ENCODE data around the gene ZBTB7A.

Gene ZBTB7A

DNA sequence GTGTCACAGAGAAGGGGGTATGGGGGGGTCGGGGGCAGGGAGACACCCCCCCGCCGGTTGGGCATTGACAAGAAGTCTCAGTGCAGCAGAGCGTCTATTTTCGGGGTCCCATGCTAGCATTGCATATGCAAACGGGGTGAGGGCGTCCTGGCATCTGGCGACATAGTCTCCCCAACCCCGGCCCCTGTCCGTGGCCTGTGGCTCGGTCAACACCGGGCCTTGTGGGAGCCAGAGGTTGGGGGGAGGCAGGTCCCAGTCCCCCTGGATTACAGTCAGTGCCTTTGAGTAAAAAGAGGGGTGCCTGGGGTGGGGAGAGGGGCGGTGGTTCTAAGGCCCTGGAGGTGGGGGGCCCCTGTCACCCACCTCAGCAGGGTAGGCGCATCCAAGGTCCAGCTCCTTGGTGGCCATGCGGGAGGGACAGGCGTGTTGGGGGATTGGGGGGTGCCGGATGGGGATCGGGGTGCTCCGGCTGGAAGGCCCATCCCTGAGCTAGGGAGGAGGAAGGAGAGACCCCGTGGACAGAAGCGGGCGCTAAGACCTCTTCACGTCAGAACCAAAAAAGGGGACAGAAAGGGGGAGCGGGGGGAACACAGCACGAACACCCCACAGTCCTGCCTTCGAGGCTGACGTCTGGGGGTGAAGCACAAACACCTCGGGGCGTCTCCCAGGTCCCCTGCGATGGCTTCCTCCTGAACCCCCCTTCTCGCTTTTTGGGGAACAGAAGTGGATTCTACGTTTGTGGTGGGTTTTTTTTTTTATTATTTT is 20.9 kb downstream of the ZBTB7A start:
- TF ChIP-seq USF1 (IDR thresholded peaks at IDR 0.05): no peak
- no peak for TF ChIP-seq TCF12 (IDR thresholded peaks at IDR 0.05; ENCODE audit: low read depth)
- no peak for TF ChIP-seq MAX (IDR thresholded peaks at IDR 0.05)
- no peak for TF ChIP-seq NFIC (IDR thresholded peaks at IDR 0.05)
- no peak for TF ChIP-seq EGR1 (IDR thresholded peaks at IDR 0.05)
- TF ChIP-seq, protein P1, sequence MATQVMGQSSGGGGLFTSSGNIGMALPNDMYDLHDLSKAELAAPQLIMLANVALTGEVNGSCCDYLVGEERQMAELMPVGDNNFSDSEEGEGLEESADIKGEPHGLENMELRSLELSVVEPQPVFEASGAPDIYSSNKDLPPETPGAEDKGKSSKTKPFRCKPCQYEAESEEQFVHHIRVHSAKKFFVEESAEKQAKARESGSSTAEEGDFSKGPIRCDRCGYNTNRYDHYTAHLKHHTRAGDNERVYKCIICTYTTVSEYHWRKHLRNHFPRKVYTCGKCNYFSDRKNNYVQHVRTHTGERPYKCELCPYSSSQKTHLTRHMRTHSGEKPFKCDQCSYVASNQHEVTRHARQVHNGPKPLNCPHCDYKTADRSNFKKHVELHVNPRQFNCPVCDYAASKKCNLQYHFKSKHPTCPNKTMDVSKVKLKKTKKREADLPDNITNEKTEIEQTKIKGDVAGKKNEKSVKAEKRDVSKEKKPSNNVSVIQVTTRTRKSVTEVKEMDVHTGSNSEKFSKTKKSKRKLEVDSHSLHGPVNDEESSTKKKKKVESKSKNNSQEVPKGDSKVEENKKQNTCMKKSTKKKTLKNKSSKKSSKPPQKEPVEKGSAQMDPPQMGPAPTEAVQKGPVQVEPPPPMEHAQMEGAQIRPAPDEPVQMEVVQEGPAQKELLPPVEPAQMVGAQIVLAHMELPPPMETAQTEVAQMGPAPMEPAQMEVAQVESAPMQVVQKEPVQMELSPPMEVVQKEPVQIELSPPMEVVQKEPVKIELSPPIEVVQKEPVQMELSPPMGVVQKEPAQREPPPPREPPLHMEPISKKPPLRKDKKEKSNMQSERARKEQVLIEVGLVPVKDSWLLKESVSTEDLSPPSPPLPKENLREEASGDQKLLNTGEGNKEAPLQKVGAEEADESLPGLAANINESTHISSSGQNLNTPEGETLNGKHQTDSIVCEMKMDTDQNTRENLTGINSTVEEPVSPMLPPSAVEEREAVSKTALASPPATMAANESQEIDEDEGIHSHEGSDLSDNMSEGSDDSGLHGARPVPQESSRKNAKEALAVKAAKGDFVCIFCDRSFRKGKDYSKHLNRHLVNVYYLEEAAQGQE (IDR thresholded peaks at IDR 0.05; ENCODE audit: low read depth): no peak
- TF ChIP-seq RAD21 (IDR thresholded peaks at IDR 0.05; ENCODE audit: low read depth): no peak
- TF ChIP-seq ZBTB7A (IDR thresholded peaks at IDR 0.05; ENCODE audit: low read depth): no peak
- TF ChIP-seq YY1 (IDR thresholded peaks at IDR 0.05; ENCODE audit: low read depth): no peak
- no peak for TF ChIP-seq EP300 (IDR thresholded peaks at IDR 0.05; ENCODE audit: borderline replicate concordance)
- no peak for TF ChIP-seq CEBPB (IDR thresholded peaks at IDR 0.05)
- no peak for TF ChIP-seq FOXM1 (IDR thresholded peaks at IDR 0.05; ENCODE audit: borderline replicate concordance, low read depth)
- TF ChIP-seq TAF1 (IDR thresholded peaks at IDR 0.05; ENCODE audit: low read depth): no peak
- no peak for TF ChIP-seq TEAD4 (IDR thresholded peaks at IDR 0.05)
- no peak for TF ChIP-seq CREB1 (IDR thresholded peaks at IDR 0.05; ENCODE audit: low read depth)

DNA sequence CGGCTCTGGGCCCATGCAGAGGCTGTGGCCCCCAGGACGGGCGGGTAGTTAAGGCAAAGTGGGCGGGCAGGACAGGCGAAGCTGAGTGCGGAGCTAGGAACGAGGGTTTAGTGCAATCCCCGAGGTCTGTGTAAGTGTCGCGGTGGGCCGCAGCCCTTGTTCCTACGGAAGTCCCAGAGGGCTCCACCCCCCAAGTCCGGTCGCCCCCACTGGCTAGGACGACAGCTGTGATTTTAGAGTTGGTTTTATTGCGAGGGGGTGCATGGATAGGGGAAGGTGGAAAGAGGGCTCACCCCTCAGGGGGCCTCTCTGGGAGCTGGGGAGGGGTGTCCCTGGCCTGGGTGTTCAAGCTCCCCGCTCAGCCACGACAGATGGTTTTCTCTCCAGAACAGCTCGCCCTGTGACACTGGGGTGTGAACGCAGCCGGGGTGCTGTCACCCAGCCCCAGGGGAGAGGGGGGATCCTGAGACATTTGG is 21.7 kb downstream of the ZBTB7A start:
- TF ChIP-seq TCF12 (IDR thresholded peaks at IDR 0.05; ENCODE audit: low read depth) (no peak), CEBPB (IDR thresholded peaks at IDR 0.05) (no peak), YY1 (IDR thresholded peaks at IDR 0.05; ENCODE audit: low read depth) (no peak), TAF1 (IDR thresholded peaks at IDR 0.05; ENCODE audit: low read depth) (no peak), FOXM1 (IDR thresholded peaks at IDR 0.05; ENCODE audit: borderline replicate concordance, low read depth) (no peak), USF1 (IDR thresholded peaks at IDR 0.05) (no peak), NFIC (IDR thresholded peaks at IDR 0.05) (no peak), RAD21 (IDR thresholded peaks at IDR 0.05; ENCODE audit: low read depth) (no peak), EGR1 (IDR thresholded peaks at IDR 0.05) (no peak), ZBTB7A (IDR thresholded peaks at IDR 0.05; ENCODE audit: low read depth) (no peak), EP300 (IDR thresholded peaks at IDR 0.05; ENCODE audit: borderline replicate concordance) (no peak), CREB1 (IDR thresholded peaks at IDR 0.05; ENCODE audit: low read depth) (no peak), MAX (IDR thresholded peaks at IDR 0.05) (no peak), TEAD4 (IDR thresholded peaks at IDR 0.05) (no peak)
- TF ChIP-seq, protein P1 (IDR thresholded peaks at IDR 0.05; ENCODE audit: low read depth): no peak

- TF ChIP-seq CREB1 (IDR thresholded peaks at IDR 0.05; ENCODE audit: low read depth) (no peak), YY1 (IDR thresholded peaks at IDR 0.05; ENCODE audit: low read depth) (no peak), ZBTB7A (IDR thresholded peaks at IDR 0.05; ENCODE audit: low read depth) (no peak), NFIC (IDR thresholded peaks at IDR 0.05) (no peak), EGR1 (IDR thresholded peaks at IDR 0.05) (no peak), TCF12 (IDR thresholded peaks at IDR 0.05; ENCODE audit: low read depth) (no peak), TAF1 (IDR thresholded peaks at IDR 0.05; ENCODE audit: low read depth) (no peak), EP300 (IDR thresholded peaks at IDR 0.05; ENCODE audit: borderline replicate concordance) (no peak), FOXM1 (IDR thresholded peaks at IDR 0.05; ENCODE audit: borderline replicate concordance, low read depth) (no peak), RAD21 (IDR thresholded peaks at IDR 0.05; ENCODE audit: low read depth) (no peak), CEBPB (IDR thresholded peaks at IDR 0.05) (no peak), USF1 (IDR thresholded peaks at IDR 0.05) (no peak), MAX (IDR thresholded peaks at IDR 0.05) (no peak), TEAD4 (IDR thresholded peaks at IDR 0.05) (no peak)
- TF ChIP-seq, protein P1 (IDR thresholded peaks at IDR 0.05; ENCODE audit: low read depth): no peak
Measured at GRCh38 chr19:4043966-4044715, 22.6 kb downstream of the ZBTB7A start.
